GM21528 (cell line): ENCODE results near the gene LMBRD1.

Source experiments
- ATAC-seq: cut with Tn5 transposase; IDR thresholded peaks from one replicate; pipeline ENCODE4 v1.9.1; 2021; ENCODE audit warnings: mild to moderate bottlenecking, moderate library complexity; ENCODE audit not compliant: unreplicated experiment, low FRiP score

Gene LMBRD1

DNA sequence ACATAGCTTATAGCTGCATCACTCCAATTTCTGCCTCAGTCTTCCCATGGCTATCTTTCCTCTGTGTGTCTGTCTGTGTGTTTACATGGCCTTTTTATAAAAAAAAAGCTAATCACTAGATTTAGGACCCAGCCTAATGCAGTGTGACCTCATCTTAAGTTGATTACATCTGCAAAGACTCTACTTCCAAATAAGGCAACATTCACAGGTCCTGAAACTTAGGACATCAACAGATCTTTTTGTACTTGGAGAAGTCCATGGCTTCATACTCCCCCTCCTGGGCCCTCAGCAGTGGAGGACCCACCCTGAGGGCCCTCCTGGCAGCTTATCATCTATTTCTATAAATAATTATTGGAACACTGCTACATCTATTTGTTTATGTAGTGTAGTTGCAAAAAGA is 146.1 kb downstream of the LMBRD1 start:
- ATAC-seq, result no peak

DNA sequence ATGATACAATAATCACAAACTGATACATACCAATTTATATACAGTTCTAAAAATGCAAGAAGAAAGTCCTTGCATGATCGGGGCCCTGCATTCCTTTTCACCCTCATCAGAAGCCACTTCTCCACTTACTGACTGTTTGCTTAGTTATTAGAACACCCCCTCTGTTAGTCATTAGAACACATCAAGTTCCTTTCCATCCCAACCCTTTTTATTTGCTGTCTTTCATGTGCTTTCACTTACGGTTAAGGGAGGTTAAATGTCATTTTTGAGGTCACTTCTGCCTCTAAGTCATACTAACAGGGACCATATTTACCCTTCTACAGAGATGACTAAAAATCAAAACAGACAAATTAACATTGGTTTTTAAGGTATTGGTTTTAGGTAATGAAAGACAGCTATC is 149.1 kb downstream of the LMBRD1 start:
- ATAC-seq, result no peak

DNA sequence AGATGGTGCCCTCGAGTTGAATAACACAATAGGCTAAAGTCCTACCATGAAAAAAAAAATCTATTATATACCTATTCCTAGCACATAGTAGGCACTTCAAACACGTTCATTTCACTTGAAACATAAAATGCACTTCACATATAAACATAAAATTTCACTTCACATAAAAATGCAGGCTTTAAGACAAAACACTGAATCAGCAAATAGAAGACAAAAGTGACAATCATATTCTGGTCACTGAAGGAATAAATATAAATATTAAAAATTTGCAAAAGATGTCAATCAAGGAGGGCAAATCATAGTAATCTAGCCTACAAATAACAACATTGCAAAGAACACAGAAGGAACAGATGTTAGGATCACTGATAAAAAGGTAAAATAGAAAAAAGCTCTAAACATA is 153.1 kb downstream of the LMBRD1 start:
- ATAC-seq, result no peak

DNA sequence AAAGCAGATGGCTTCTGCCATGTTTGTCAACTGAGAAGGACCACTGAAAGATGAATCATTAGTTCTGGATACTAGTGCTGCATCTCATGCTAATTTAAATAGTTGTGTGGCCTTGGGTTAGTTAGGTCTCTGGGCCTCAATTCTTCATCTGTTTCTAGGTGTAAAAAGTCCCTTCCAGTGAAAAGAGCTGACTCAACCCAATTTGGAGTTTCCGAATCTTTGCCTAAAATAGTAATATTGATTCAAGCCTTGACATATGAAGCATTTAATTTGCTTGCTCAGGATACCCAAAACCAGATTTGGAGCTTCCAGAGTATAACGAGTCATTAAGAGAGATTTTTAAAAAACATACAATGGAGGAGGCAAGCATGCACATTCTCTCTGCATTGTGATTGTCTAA is 163.9 kb downstream of the LMBRD1 start:
- no peak for ATAC-seq

DNA sequence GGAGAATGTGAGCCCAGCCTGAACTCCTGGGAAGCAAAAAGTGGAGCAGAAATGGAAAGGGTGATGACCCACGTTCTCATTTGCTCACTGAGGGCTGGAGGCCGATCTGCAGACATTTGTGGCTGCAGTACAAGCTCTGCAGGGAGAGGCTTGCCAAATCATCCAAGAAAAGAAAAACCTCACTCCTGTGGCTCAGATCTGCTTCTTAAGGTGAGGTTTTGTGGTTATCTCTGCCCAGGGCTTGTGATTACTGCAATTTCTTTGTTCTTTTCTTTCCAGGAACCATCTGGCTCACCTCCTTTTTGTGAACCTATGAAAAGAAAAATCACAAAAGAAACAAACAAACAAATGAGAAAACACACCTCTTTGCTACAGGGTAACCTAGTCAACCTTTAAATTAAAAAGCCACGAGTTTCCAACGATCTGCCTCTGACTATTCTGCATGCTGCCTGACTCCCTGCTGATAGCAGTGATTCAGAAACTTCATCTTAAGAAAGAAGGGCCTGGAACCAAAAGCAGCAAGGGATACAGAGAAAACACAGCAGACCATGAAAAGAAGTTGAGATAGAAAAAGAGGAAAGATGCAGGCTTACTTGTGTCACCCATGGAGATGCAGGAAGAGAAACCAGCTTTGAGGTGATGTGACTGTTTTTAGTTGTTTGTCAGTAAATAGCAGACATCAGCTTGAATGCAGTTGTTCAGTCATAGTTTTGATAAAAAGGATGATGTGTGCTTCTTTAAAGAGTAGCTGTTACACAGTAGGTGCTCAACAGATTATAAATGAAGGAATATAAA is 165.1 kb downstream of the LMBRD1 start:
- ATAC-seq, result no peak

DNA sequence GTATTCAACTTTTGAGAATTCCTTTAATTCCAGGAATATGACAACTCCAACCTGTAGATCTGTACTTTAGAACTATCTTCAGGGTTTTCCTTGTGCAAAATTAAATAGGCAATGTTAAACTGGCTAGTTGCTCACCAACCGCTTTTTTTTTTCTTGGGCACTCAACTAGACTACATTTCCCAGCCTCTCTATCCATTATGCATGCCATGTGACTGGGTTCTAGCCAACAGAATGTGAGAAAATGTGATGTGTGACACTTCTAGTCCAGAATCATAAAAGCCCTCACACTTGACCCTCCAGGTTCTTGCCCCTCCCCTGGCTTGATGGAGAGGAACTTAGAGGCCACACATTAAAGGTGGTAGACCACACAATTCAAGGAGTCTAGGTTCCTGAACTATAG is 166.0 kb downstream of the LMBRD1 start:
- ATAC-seq, result no peak

DNA sequence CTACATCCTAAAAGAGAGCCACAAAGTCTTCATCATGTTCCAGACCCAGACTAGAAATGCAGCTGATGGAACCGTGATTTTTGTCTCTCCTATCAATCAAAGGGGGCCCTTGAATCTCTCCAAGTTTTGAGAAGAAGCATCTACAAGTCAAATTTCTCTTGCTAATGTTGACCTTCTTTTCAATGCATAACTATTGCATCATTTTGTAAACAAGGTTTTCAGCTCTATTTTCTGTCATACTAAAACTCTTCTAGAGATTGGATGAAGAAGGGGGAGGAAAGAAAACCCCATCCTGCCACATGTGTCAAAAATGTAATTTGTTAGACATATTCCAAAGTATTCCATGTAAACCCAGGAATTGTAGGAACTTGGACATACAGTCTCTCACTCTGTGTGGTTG is 169.2 kb downstream of the LMBRD1 start:
- ATAC-seq, result no peak

DNA sequence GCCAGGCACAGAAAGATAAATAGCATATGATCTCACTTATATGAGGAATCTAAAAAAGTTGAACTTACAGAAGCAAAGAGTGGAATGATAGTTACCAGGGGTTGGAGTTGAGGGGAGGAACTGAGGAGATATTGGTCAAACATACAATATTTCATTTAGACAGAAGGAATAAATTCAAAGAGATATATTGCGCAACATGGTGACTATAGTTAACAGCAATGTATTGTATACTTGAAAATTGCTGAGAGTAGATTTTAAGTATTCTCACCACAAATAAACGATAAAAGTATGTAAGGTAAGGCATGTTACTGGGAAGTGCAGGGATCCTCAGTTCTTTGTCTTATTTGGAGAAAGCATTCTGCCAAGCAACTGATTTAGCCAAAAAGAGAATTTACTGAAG is 171.9 kb downstream of the LMBRD1 start:
- no peak for ATAC-seq
